K562 (cell line): ENCODE measurements around the gene HLA-DMB. TPM values are rescaled to one million over a fixed set of nuclear protein-coding genes. Genes with fewer than 3 reads are reported as not detected.
A peak's percentile ranks its signal among the peaks of the same experiment; 100 is the strongest.

ENCODE experiments used
- ATF1 ChIP-seq, 2 experiments: fragments of 450-650 bp in 1 of 2; IDR thresholded peaks; 2 replicates each; pipeline ENCODE4 v1.6.1; 2016; ENCODE audit warnings: missing compliant biosample characterization in 1 of 2, missing genetic modification characterization in 1 of 2
- BRD9 ChIP-seq: fragments of 450-650 bp; IDR thresholded peaks from 2 replicates; pipeline ENCODE4 v1.6.1; 2018; ENCODE audit warnings: low read depth; ENCODE audit not compliant: partially characterized antibody
- DDX20 ChIP-seq: fragments of 450-650 bp; IDR thresholded peaks from 2 replicates; pipeline ENCODE4 v1.6.1; 2016; ENCODE audit warnings: missing genetic modification characterization, low read depth, mild to moderate bottlenecking, missing compliant biosample characterization, moderate library complexity
- ETV5 ChIP-seq: sonication (generic); formaldehyde crosslinking; IDR thresholded peaks from 2 replicates; pipeline ENCODE4 v1.4.0; 2020; ENCODE audit warnings: low read depth, mild to moderate bottlenecking, missing genetic modification reagents
- HMGN3 ChIP-seq: IDR thresholded peaks from 2 replicates; pipeline ENCODE4 v1.6.1; 2011; ENCODE audit warnings: borderline replicate concordance, low read depth, mild to moderate bottlenecking, mixed read lengths, low read length; ENCODE audit not compliant: insufficient read length; ENCODE audit errors: extremely low read depth
- ILK ChIP-seq: fragments of 450-650 bp; IDR thresholded peaks from 2 replicates; pipeline ENCODE4 v1.6.1; 2016; ENCODE audit warnings: missing genetic modification characterization, low read depth, mild to moderate bottlenecking, missing compliant biosample characterization, moderate library complexity, borderline replicate concordance
- KLF6 ChIP-seq: fragments of 250-450 bp; sonication (Bioruptor Pico); IDR thresholded peaks from 2 replicates; pipeline ENCODE4 v1.4.0; 2020; ENCODE audit warnings: mild to moderate bottlenecking, moderate library complexity, borderline replicate concordance
- MAFF ChIP-seq: IDR thresholded peaks from 2 replicates; pipeline ENCODE4 v1.6.1; 2012; ENCODE audit warnings: low read length, improper control_type of control experiment
- MEF2D ChIP-seq: conservative IDR thresholded peaks from 2 replicates; pipeline ENCODE4 v1.6.1; 2016; ENCODE audit warnings: low read depth, missing genetic modification characterization, missing compliant biosample characterization
- NR1H2 ChIP-seq: sonication (generic); formaldehyde crosslinking; IDR thresholded peaks from 2 replicates; pipeline ENCODE4 v1.4.0; 2020; ENCODE audit warnings: mild to moderate bottlenecking, missing genetic modification reagents
- RB1 ChIP-seq: fragments of 450-650 bp; IDR thresholded peaks from 2 replicates; pipeline ENCODE4 v1.6.1; 2017; ENCODE audit warnings: low read depth, mild to moderate bottlenecking
- RNF2 ChIP-seq: sonication (generic); IDR thresholded peaks from 2 replicates; pipeline ENCODE4 v1.6.1; 2016
- ZNF146 ChIP-seq: IDR thresholded peaks from one replicate; pipeline ENCODE4 v1.6.1; 2018; ENCODE audit warnings: missing compliant biosample characterization; ENCODE audit not compliant: unreplicated experiment
- ZNF212 ChIP-seq: fragments of 450-650 bp; formaldehyde crosslinking; IDR thresholded peaks from 2 replicates; pipeline ENCODE4 v1.4.0; 2020; ENCODE audit warnings: mild to moderate bottlenecking
- polyA plus RNA-seq, 8 experiments: library from polyadenylated mRNA; depleted of rRNA in 4 of 8; stranded (reverse) in 5 of 8; unstranded in 3 of 8; fragments of >200 nt; fragmentation: Nextera tagmentation in 2 of 8; fragmentation: Illumina TruSeq in 1 of 8; extraction: Ambion mirVana in 2 of 8; extraction: Trizol in 1 of 8; gene quantifications; 2 replicates each; pipeline versions ENCODE4 v1.2.1 to v1.2.3, GENCODE V29; 2011 to 2014; ENCODE audit warnings: inconsistent platforms in 1 of 8, missing spikeins in 1 of 8
- total RNA-seq, 7 experiments: library from RNA; depleted of rRNA in 6 of 7; stranded (reverse); fragments of >200 nt in 6 of 7; fragmentation: Illumina TruSeq in 2 of 7; extraction: Trizol in 2 of 7; gene quantifications; 2 replicates each; pipeline versions ENCODE4 v1.2.1 to v1.2.3, GENCODE V29; 2011 to 2021; ENCODE audit warnings: low replicate concordance in 1 of 7
- TF ChIP-seq, protein P1 (sequence below): fragments of 450-650 bp; IDR thresholded peaks from 2 replicates; pipeline ENCODE4 v1.7.1; 2018; ENCODE audit warnings: mild to moderate bottlenecking, low read depth; ENCODE audit not compliant: partially characterized antibody
- TF ChIP-seq, protein P2 (sequence below), 2 experiments: fragments of 450-650 bp in 1 of 2; sonication (generic) in 1 of 2; formaldehyde crosslinking; conservative IDR thresholded peaks; 2 replicates each; pipeline versions ENCODE4 v1.4.0 to v1.8.1; 2020 to 2022; ENCODE audit warnings: mild to moderate bottlenecking in 1 of 2, missing genetic modification reagents in 1 of 2
- TF ChIP-seq, protein P3 (sequence below): fragments of 450-650 bp; conservative IDR thresholded peaks from 2 replicates; pipeline ENCODE4 v1.6.1; 2016; ENCODE audit warnings: missing genetic modification characterization, low read depth, mild to moderate bottlenecking, control low read depth, missing compliant biosample characterization
- TF ChIP-seq, protein P4 (sequence below): IDR thresholded peaks from 2 replicates; pipeline ENCODE4 v1.6.1; 2011; ENCODE audit not compliant: insufficient read length; ENCODE audit errors: extremely low read depth
- TF ChIP-seq, protein P5 (sequence below): fragments of 450-650 bp; conservative IDR thresholded peaks from 2 replicates; pipeline ENCODE4 v1.6.1; 2016; ENCODE audit warnings: missing genetic modification characterization, low read depth, mild to moderate bottlenecking, missing compliant biosample characterization, moderate library complexity

HLA-DMB gene
- total and polyA plus RNA-seq, 9 of the 15 experiments (the other 6 are each of a cell fraction or from before 2014, with no cell fraction given), result 0.38 TPM; not detected in 8

DNA sequence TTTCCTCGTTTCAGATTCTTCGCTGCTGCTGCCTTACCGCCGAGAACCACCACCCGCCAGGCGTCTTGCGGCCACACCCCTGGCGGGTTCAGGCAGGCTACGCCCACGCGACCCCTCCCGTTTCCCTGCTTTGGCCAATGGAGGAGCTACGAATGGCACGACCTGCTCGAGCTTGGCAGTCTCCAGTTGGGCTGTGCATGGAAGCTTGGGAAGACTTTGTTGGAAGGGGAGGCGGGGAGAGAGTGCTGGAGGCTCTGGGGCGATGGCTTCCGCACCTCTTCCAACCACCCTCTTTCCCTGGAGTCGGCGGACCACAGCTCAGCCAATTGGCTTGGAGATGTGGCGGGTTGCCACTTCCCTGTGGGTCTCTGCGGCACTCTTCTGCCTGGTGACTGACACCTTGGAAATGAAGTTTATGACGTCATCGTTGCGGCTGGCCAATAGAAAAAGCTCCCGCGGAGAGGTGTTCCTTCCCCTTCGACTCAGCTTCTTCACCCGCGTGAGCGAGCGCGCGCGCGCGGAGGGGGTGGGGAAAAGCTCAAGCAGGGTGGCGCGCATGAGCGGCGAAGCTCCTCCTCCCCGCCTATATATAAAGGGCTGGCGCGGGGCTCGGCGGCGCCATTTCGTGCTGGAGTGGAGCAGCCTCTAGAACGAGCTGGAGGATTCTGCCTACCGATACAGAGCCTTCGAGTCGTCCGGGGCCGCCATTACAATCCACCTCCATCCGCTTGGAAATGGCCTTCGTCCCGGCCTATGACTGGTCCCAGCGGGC is 30.9 kb upstream of the HLA-DMB start (continued):
- TF ChIP-seq, protein P1, sequence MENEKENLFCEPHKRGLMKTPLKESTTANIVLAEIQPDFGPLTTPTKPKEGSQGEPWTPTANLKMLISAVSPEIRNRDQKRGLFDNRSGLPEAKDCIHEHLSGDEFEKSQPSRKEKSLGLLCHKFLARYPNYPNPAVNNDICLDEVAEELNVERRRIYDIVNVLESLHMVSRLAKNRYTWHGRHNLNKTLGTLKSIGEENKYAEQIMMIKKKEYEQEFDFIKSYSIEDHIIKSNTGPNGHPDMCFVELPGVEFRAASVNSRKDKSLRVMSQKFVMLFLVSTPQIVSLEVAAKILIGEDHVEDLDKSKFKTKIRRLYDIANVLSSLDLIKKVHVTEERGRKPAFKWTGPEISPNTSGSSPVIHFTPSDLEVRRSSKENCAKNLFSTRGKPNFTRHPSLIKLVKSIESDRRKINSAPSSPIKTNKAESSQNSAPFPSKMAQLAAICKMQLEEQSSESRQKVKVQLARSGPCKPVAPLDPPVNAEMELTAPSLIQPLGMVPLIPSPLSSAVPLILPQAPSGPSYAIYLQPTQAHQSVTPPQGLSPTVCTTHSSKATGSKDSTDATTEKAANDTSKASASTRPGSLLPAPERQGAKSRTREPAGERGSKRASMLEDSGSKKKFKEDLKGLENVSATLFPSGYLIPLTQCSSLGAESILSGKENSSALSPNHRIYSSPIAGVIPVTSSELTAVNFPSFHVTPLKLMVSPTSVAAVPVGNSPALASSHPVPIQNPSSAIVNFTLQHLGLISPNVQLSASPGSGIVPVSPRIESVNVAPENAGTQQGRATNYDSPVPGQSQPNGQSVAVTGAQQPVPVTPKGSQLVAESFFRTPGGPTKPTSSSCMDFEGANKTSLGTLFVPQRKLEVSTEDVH, result peak; percentile 89
- TF ChIP-seq, protein P2, sequence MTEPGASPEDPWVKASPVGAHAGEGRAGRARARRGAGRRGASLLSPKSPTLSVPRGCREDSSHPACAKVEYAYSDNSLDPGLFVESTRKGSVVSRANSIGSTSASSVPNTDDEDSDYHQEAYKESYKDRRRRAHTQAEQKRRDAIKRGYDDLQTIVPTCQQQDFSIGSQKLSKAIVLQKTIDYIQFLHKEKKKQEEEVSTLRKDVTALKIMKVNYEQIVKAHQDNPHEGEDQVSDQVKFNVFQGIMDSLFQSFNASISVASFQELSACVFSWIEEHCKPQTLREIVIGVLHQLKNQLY (CRISPR knock-in tag; conservative IDR thresholded peaks at IDR 0.05), result peak in 1 of 2 experiments; percentile 80; a peak in 2 of 4 replicates
- TF ChIP-seq MAFF (0 out of 2 replicates have a peak, but pooled peaks have one; percentile 3), ETV5 (CRISPR knock-in tag) (0 out of 2 replicates have a peak, but pooled peaks have one; percentile 68), KLF6 (peak; percentile 85; the same call in 1 of the 2 replicates), MEF2D (tag) (0 out of 2 replicates have a peak, but pooled peaks have one; percentile 22), DDX20 (tag) (no peak), ZNF146 (CRISPR knock-in tag) (no peak), NR1H2 (CRISPR knock-in tag) (no peak; the same call in 1 of the 2 replicates), BRD9 (no peak), HMGN3 (peak; percentile 28), ZNF212 (CRISPR knock-in tag) (no peak; the same call in 1 of the 2 replicates), ATF1 (CRISPR knock-in tag; IDR thresholded peaks at IDR 0.05) (peak; percentile 55; the same call in 1 of the 2 replicates), ATF1 (tag; IDR thresholded peaks at IDR 0.05) (peak; percentile 100), RNF2 (0 out of 2 replicates have a peak, but pooled peaks have one; percentile 30), ILK (no peak), RB1 (peak; percentile 88)
- TF ChIP-seq, protein P3, sequence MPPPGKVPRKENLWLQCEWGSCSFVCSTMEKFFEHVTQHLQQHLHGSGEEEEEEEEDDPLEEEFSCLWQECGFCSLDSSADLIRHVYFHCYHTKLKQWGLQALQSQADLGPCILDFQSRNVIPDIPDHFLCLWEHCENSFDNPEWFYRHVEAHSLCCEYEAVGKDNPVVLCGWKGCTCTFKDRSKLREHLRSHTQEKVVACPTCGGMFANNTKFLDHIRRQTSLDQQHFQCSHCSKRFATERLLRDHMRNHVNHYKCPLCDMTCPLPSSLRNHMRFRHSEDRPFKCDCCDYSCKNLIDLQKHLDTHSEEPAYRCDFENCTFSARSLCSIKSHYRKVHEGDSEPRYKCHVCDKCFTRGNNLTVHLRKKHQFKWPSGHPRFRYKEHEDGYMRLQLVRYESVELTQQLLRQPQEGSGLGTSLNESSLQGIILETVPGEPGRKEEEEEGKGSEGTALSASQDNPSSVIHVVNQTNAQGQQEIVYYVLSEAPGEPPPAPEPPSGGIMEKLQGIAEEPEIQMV, result peak; percentile 94
- TF ChIP-seq, protein P4, sequence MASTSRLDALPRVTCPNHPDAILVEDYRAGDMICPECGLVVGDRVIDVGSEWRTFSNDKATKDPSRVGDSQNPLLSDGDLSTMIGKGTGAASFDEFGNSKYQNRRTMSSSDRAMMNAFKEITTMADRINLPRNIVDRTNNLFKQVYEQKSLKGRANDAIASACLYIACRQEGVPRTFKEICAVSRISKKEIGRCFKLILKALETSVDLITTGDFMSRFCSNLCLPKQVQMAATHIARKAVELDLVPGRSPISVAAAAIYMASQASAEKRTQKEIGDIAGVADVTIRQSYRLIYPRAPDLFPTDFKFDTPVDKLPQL, result peak; percentile 99
- TF ChIP-seq, protein P5, sequence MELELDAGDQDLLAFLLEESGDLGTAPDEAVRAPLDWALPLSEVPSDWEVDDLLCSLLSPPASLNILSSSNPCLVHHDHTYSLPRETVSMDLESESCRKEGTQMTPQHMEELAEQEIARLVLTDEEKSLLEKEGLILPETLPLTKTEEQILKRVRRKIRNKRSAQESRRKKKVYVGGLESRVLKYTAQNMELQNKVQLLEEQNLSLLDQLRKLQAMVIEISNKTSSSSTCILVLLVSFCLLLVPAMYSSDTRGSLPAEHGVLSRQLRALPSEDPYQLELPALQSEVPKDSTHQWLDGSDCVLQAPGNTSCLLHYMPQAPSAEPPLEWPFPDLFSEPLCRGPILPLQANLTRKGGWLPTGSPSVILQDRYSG (tag), result peak; percentile 85
